Sigmoid colon (tissue), 3 donors: Measurements from ENCODE around the gene C1orf122.

Experiments
- CTCF ChIP-seq, 4 experiments: fragments of 450-650 bp in 3 of 4; fragments of 200-600 bp in 1 of 4; IDR thresholded peaks; one replicate each; pipeline ENCODE4 v1.5.1; 2016 to 2019; ENCODE audit warnings: antibody characterized with exemption in 4 of 4, mild to moderate bottlenecking in 3 of 4, moderate library complexity in 2 of 4
- POLR2A ChIP-seq, 2 donors: fragments of 450-650 bp; IDR thresholded peaks; one replicate each; pipeline ENCODE4 v1.6.1; 2016; ENCODE audit warnings: antibody characterized with exemption in 2 of 2, mild to moderate bottlenecking in 2 of 2, moderate library complexity in 2 of 2

DNA sequence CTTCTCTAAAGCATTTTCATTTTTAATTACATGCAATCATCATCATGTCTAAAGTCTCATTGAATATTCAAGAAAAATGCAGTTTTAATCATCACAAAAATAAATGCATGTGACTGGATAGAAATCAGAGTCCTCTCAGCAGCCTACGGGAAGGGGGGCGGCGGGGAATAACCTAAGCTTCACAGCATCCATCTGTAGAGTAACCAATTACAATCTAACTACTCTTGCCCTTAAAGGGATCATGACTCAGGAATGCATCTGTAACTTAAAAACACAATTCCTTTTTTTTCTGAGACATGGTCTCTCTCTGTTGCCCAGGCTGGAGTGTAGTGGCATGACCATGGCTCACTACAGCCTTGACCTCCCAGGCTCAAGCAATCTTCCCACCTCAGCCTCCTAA is 29.2 kb downstream of the C1orf122 start:
- TF ChIP-seq CTCF (IDR thresholded peaks at IDR 0.05) = no peak
- no peak for TF ChIP-seq POLR2A (IDR thresholded peaks at IDR 0.05)
